Smooth muscle cell (in vitro differentiated cells): ENCODE measurements around the gene BCAS1. TPM values are rescaled to one million over a fixed set of nuclear protein-coding genes. Genes with fewer than 3 reads are reported as not detected.
A peak's percentile ranks its signal among the peaks of the same experiment; 100 is the strongest.

Source experiments
- DNase-seq: peaks from one replicate; lab custom pipeline; 2025; ENCODE audit not compliant: unreplicated experiment; lab: John Stamatoyannopoulos, UW
- H2AFZ ChIP-seq: fragments of 200-600 bp; sonication (generic); 2 replicates; pipeline ENCODE4 v1.6.0; 2016; ENCODE audit warnings: antibody characterized with exemption, low read depth, mild to moderate bottlenecking
- H3F3A ChIP-seq: fragments of 200-600 bp; sonication (generic); 2 replicates; pipeline ENCODE4 v1.6.0; 2017; ENCODE audit warnings: antibody characterized with exemption, low read depth
- H3K27ac ChIP-seq: fragments of 200-600 bp; sonication (generic); 2 replicates; pipeline ENCODE4 v1.5.1; 2016; ENCODE audit warnings: low read depth, mild to moderate bottlenecking
- H3K27me3 ChIP-seq: fragments of 200-600 bp; sonication (generic); 2 replicates; pipeline ENCODE4 v1.6.1; 2016; ENCODE audit warnings: low read depth, mild to moderate bottlenecking
- H3K36me3 ChIP-seq: fragments of 200-600 bp; sonication (generic); 2 replicates; pipeline ENCODE4 v1.5.1; 2016; ENCODE audit warnings: low read depth
- H3K4me1 ChIP-seq: fragments of 200-600 bp; sonication (generic); 2 replicates; pipeline ENCODE4 v1.5.1; 2016; ENCODE audit warnings: low read depth
- H3K4me2 ChIP-seq: fragments of 200-600 bp; sonication (generic); 2 replicates; pipeline ENCODE4 v1.6.0; 2016; ENCODE audit warnings: mild to moderate bottlenecking
- H3K4me3 ChIP-seq: fragments of 200-600 bp; sonication (generic); 2 replicates; pipeline ENCODE4 v1.5.1; 2016; ENCODE audit warnings: mild to moderate bottlenecking
- H3K79me2 ChIP-seq: fragments of 200-600 bp; sonication (generic); 2 replicates; pipeline ENCODE4 v1.6.0; 2016; ENCODE audit warnings: low read depth, mild to moderate bottlenecking
- H3K9ac ChIP-seq: fragments of 200-600 bp; sonication (generic); 2 replicates; pipeline ENCODE4 v1.6.0; 2016; ENCODE audit warnings: low read depth
- H3K9me3 ChIP-seq: fragments of 200-600 bp; sonication (generic); replicated peaks from 2 replicates; pipeline ENCODE4 v1.5.1; 2016; ENCODE audit warnings: low read depth
- H4K20me1 ChIP-seq: fragments of 200-600 bp; sonication (generic); 2 replicates; pipeline ENCODE4 v1.6.0; 2016; ENCODE audit warnings: low read depth
- CTCF ChIP-seq: fragments of 200-600 bp; sonication (generic); IDR thresholded peaks from 2 replicates; pipeline ENCODE4 v1.5.1; 2017; ENCODE audit warnings: borderline replicate concordance, mild to moderate bottlenecking, antibody characterized with exemption; ENCODE audit not compliant: insufficient read depth, poor library complexity, severe bottlenecking
- WGBS: methylation state at CpG from one replicate; pipeline ENCODE4 v1.1.7; 2016; ENCODE audit warnings: low lambda C conversion rate; 5-methylcytosine and 5-hydroxymethylcytosine counted together
- polyA plus RNA-seq: library from polyadenylated mRNA; unstranded; fragments of >200 nt; fragmentation: Nextera tagmentation; extraction: Ambion mirVana; gene quantifications from 2 replicates; pipeline ENCODE4 v1.2.1, GENCODE V29; 2016
- total RNA-seq: library from RNA; depleted of rRNA; stranded (reverse); fragments of >200 nt; gene quantifications from 2 replicates; pipeline ENCODE4 v1.2.3, GENCODE V29; 2014

BCAS1 gene
- total and polyA plus RNA-seq, 2 experiments from 2014 or later, result 0.09 to 0.15 TPM

DNA sequence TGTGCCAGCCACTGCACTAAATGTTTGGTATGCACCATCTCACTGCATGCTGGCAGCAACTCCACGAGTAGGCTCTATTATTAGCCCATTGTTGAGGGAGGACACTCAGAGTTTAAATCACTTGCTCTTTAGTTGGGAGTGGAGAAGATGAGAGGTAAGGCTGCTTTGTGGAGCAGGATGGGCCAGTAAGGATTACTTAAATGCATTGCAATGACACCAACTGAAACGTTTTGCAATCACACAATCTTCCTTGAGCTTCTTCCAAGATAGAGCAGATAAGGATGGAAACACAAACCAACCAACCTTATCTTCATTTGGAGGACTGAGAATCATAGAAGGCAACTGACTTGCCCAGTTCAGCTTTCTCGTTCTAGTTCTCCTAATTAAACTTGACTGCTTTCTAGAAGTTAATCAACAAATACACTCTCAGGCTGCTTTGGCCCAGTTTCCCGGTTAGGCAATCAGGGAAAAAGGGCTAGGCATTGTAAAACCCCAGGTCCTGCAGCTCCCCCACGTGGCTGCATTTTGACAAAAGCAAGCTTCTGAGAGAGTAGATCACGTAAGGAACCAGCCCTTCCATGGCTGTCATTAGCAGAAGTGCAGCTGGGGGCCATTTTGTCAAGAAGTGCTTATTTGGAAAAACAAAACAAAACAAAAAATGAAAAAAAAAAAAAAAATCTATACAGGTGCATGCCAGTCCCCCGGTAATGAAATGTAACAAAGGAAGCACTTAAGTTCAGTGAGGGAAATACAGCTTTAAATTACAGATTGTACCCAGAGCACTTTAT is 130.6 kb downstream of the BCAS1 start:
- peaks cover 3% of the 10 kb centered on the region for H3F3A ChIP-seq
- WGBS, result 1% methylated on average over 7 of the region's 7 CpGs
- peak; percentile 73 for TF ChIP-seq CTCF
- no peak overlapping the region for H3K4me3 ChIP-seq
- peak overlapping the region; percentile 96 for H3K27ac ChIP-seq
- H3K79me2 ChIP-seq, result no peaks in the 10 kb centered on the region
- H3K36me3 ChIP-seq, result no peaks in the 10 kb centered on the region
- H4K20me1 ChIP-seq, result no peaks in the 10 kb centered on the region
- DNase-seq, result peak; percentile 35
- peak overlapping the region; percentile 76 for H3K4me2 ChIP-seq
- peaks cover 46% of the 10 kb centered on the region for H3K4me1 ChIP-seq
- peak overlapping the region; percentile 86 for H2AFZ ChIP-seq
- H3K9ac ChIP-seq, result peak overlapping the region; percentile 90
- no peaks in the 10 kb centered on the region for H3K27me3 ChIP-seq
- H3K9me3 ChIP-seq, result no peaks in the 10 kb centered on the region

GRCh38 chr20:53939190-53939571 is 131.2 kb downstream of the BCAS1 start:
- Histone ChIP-seq H3K36me3 (no peaks in the 10 kb centered on the region), H3K4me2 (no peak overlapping the region), H3K79me2 (no peaks in the 10 kb centered on the region), H3K9ac (no peak overlapping the region), H3K9me3 (no peaks in the 10 kb centered on the region), H3K4me3 (no peak overlapping the region), H3K4me1 (peaks cover 46% of the 10 kb centered on the region), H3F3A (peaks cover 3% of the 10 kb centered on the region), H3K27ac (peak overlapping the region; percentile 96), H2AFZ (no peak overlapping the region), H4K20me1 (no peaks in the 10 kb centered on the region), H3K27me3 (no peaks in the 10 kb centered on the region)
- WGBS, result 75% methylated on average over 3 of the region's 3 CpGs
- no peak for TF ChIP-seq CTCF
- DNase-seq, result no peak

DNA sequence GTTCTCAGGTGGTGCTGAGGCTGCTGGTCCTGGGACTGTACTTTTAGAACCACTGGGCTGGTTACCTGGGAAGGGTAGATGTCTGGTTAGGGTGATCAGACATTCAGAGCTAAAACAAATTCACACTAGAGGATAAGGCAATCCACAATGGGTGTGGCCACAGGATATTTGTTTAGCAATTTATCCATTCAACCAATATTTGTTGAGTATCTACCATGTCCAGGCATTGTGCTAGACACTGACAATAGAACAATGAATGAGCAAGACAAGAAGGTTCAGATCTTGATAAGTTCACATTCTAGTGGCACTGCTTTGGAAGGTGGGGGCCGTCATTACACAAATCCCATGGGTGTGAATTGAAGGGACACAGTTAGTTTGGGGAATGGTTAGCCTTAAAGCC is 131.7 kb downstream of the BCAS1 start:
- H3K9ac ChIP-seq, result no peak overlapping the region
- H3K9me3 ChIP-seq, result no peaks in the 10 kb centered on the region
- no peak overlapping the region for H3K4me3 ChIP-seq
- WGBS, result 91% methylated on average over 1 of the region's 1 CpG
- no peak overlapping the region for H3K4me2 ChIP-seq
- H3K27me3 ChIP-seq, result no peaks in the 10 kb centered on the region
- no peak overlapping the region for H3K27ac ChIP-seq
- H3F3A ChIP-seq, result peaks cover 8% of the 10 kb centered on the region
- H2AFZ ChIP-seq, result no peak overlapping the region
- H3K79me2 ChIP-seq, result no peaks in the 10 kb centered on the region
- TF ChIP-seq CTCF, result no peak
- no peaks in the 10 kb centered on the region for H3K36me3 ChIP-seq
- no peaks in the 10 kb centered on the region for H4K20me1 ChIP-seq
- DNase-seq, result no peak
- H3K4me1 ChIP-seq, result peaks cover 49% of the 10 kb centered on the region

- Histone ChIP-seq H3K9me3 (no peaks in the 10 kb centered on the region), H3K4me1 (peaks cover 50% of the 10 kb centered on the region), H4K20me1 (no peaks in the 10 kb centered on the region), H2AFZ (no peak overlapping the region), H3K4me2 (no peak overlapping the region), H3K36me3 (no peaks in the 10 kb centered on the region), H3K27me3 (no peaks in the 10 kb centered on the region), H3K4me3 (no peak overlapping the region), H3K9ac (no peak overlapping the region), H3K27ac (no peak overlapping the region), H3K79me2 (no peaks in the 10 kb centered on the region), H3F3A (peaks cover 13% of the 10 kb centered on the region)
- no peak for TF ChIP-seq CTCF
- 97% methylated on average over 5 of the region's 5 CpGs for WGBS
- no peak for DNase-seq
Measured at GRCh38 chr20:53937929-53938367, 132.4 kb downstream of the BCAS1 start.
